ENCODE measurements around the gene SRC. TPM values are rescaled to one million over a fixed set of nuclear protein-coding genes. Genes with fewer than 3 reads are reported as not detected.

The SRC gene
- total and polyA plus RNA-seq, 8 donors = 21.3 to 78.4 (median 36.8) TPM

DNA sequence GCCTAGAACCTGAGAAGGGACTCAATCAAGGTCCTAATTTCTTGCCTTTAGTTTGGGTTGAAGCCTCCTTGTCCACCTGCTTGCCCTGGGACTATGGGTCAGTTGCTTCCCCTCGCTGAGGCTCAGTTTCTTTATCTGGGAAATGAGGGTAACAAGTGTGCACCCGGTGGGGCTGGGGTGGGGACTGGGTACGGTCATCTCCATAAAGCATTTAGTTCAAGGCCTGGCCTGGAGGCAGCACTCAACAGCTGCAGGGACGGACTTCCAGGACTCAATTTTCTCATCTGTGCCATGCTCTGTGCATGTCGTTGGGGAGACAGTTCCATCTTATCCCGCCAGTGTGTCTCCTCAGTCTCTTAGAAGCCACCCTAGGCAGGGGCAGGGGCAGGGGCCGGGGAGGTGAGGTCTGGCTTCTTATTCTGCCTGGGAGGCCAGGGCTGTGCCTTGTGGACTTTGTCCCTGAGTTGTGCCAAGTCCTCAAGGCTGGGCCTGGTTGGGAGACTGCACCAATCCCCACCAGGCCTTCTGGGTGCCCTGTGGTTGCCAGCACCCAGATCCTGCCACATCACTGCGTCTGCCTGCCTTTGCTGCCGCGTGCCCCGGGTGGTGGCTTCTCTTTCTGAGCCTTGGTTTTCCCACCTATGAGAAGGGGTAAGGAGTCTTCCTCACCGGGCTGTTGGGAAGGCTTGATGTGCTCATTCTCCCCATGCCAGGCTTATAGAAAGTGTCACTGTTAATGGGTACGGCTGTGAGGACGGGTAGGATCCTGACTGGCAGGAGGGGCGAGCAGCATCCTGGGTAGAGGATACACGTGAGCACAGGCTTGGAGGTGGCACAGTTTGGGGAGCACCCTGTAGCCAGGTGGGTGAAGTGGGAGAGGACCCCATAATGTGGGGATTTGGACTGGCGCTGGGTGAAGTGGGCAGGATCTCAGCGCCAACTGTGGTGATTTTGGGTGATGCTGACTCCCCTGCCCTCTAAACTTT is 8.6 kb downstream of the SRC start:
- no peaks in the 10 kb centered on the region for H3K9me3 ChIP-seq
- TF ChIP-seq, protein P1, sequence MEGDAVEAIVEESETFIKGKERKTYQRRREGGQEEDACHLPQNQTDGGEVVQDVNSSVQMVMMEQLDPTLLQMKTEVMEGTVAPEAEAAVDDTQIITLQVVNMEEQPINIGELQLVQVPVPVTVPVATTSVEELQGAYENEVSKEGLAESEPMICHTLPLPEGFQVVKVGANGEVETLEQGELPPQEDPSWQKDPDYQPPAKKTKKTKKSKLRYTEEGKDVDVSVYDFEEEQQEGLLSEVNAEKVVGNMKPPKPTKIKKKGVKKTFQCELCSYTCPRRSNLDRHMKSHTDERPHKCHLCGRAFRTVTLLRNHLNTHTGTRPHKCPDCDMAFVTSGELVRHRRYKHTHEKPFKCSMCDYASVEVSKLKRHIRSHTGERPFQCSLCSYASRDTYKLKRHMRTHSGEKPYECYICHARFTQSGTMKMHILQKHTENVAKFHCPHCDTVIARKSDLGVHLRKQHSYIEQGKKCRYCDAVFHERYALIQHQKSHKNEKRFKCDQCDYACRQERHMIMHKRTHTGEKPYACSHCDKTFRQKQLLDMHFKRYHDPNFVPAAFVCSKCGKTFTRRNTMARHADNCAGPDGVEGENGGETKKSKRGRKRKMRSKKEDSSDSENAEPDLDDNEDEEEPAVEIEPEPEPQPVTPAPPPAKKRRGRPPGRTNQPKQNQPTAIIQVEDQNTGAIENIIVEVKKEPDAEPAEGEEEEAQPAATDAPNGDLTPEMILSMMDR (IDR thresholded peaks at IDR 0.05) = no peak
- H3K4me3 ChIP-seq = no peak overlapping the region
- peak; percentile 67 to 84 (median 72) for DNase-seq
- 44 to 53% methylated on average over 18 of the region's 18 CpGs for WGBS, 2 donors
- no peaks in the 10 kb centered on the region for H3K36me3 ChIP-seq
- peak; percentile 79 to 90 (median 86) for ATAC-seq
- H3K27ac ChIP-seq = peak overlapping the region in 1 of 4 donors; percentile 31
- FAIRE-seq = no peak
- peaks cover 12 to 17% (median 12%) of the 10 kb centered on the region in 3 donors for H3K4me1 ChIP-seq
- no peaks in the 10 kb centered on the region for H3K27me3 ChIP-seq
- intact Hi-C loops (cut with DNase I) = no loop called here

DNA sequence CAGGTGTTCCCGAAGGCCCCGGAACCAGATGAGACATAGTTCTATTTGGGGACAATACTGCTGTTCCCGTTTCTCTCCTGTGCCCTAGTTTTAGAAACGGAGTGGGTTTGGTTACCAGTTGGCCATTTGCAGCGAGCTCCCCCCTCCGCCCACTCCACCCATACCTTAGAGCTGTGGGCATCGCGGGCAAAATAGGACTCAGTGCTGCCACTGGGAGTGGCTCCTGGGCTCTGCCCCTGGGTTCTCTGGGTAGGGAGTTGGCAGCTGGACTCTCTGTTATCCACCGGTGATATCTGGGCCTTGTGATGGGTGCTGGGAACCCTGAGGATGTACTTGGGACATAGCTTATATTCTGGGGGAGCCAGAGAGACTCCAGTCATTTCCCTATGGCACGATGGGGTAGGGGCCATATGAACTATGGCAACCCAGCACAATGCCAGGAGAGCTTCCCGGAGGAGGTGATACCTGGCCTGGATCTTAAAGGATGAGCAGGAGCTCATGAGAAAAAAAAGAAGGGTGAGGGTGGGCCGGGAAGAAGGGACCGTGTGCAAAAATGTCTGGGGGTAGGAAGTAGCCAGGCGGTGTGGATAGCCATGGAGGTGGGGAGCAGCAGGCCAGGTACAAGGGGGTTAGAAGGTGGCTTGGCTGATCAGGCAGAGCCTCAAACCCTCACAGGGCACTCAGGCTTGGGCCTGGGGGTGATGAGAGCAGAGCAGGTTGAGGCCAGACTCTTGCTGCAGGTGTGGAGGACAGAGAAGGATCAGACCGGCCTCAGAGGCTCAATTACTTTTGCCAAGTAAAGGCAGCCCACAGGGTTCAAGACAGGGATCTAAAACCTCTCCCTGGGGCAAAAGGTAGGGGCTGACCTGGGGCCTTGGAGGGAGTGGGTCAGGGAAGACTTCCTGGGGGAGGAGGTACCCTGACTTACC is 9.6 kb downstream of the SRC start:
- intact Hi-C loops (cut with DNase I) = no loop called here
- no peak overlapping the region for H3K27ac ChIP-seq
- no peaks in the 10 kb centered on the region for H3K36me3 ChIP-seq
- 78 to 81% methylated on average over 15 of the region's 15 CpGs for WGBS, 2 donors
- no peaks in the 10 kb centered on the region for H3K27me3 ChIP-seq
- TF ChIP-seq, protein P1 (IDR thresholded peaks at IDR 0.05) = no peak
- H3K4me1 ChIP-seq = peaks cover 12 to 16% (median 12%) of the 10 kb centered on the region in 3 donors
- DNase-seq (peak in 1 of 6 donors; percentile 47), FAIRE-seq (no peak), ATAC-seq (no peak)
- no peaks in the 10 kb centered on the region for H3K9me3 ChIP-seq
- no peak overlapping the region for H3K4me3 ChIP-seq

DNA sequence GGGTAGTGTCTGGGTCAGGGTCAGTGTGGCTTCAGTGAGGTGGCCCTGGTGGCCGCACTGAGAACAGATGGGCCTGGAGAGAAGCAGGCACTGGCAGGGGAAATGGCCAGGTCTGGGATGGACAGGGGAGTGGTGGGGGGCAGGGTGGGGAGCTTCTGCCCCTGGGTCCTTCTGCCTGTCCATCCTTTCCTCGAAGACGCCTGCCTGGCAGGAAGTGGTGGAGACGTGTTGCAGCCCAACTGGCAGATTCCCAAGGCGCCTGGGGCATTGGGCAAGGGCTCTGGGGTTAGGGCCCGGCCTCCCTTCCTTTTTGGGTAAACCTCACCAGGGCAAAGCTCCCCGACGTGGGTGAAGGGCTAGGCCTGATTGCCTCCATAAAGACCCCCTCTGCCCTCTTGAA is 10.4 kb downstream of the SRC start:
- ATAC-seq = peak in 2 of 4 donors; percentile 13 to 40
- FAIRE-seq = no peak
- H3K36me3 ChIP-seq = no peaks in the 10 kb centered on the region
- intact Hi-C loops (cut with DNase I) = no loop called here
- no peaks in the 10 kb centered on the region for H3K9me3 ChIP-seq
- H3K27me3 ChIP-seq = no peaks in the 10 kb centered on the region
- 56 to 57% methylated on average over 8 of the region's 8 CpGs for WGBS, 2 donors
- H3K4me1 ChIP-seq = peaks cover 12 to 16% (median 12%) of the 10 kb centered on the region in 3 donors
- TF ChIP-seq, protein P1 (IDR thresholded peaks at IDR 0.05) = no peak
- no peak overlapping the region for H3K4me3 ChIP-seq
- H3K27ac ChIP-seq = no peak overlapping the region
- peak in 4 of 6 donors; percentile 61 to 72 (median 66) for DNase-seq

DNA sequence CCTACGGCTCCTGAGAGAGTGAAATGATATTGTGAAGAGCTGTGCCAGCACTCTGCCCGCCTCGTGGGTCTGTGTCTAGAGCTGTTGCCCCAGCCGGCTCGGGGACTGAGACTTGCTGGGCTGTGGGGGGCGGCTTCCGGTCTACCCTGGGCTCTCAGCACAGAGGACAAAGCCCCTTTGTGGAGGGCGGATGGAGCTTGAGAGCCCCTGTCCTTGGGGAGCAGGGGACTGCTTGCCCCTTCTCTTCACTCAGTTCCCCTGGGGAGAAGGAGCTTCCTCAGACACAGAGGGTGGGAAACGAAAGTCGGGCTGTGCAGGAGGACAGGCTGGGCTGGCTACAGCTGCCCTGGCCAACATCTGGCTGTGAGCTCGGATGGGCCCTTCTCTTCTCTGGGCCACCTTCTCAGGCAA is 11.0 kb downstream of the SRC start:
- intact Hi-C loops (cut with DNase I) = no loop called here
- 81 to 87% methylated on average over 11 of the region's 11 CpGs for WGBS, 2 donors
- DNase-seq = peak in 2 of 6 donors; percentile 50 to 57
- no peaks in the 10 kb centered on the region for H3K9me3 ChIP-seq
- H3K36me3 ChIP-seq = no peaks in the 10 kb centered on the region
- no peak overlapping the region for H3K4me3 ChIP-seq
- TF ChIP-seq, protein P1 (IDR thresholded peaks at IDR 0.05) = no peak
- no peak for FAIRE-seq
- no peak overlapping the region for H3K27ac ChIP-seq
- H3K27me3 ChIP-seq = no peaks in the 10 kb centered on the region
- peaks cover 12 to 16% (median 12%) of the 10 kb centered on the region in 3 donors for H3K4me1 ChIP-seq
- ATAC-seq = no peak

Measured in pancreas (tissue), 10 donors.